Endodermal cell (in vitro differentiated cells): Measurements from ENCODE around the gene FAT1. TPM values are rescaled to one million over a fixed set of nuclear protein-coding genes. Genes with fewer than 3 reads are reported as not detected.

Experiments
- DNase-seq: peaks from one replicate; pipeline ENCODE4 v3.0.0-alpha.2; 2017
- H3K27ac ChIP-seq: 2 replicates; pipeline ENCODE4 v1.5.1; 2013; ENCODE audit warnings: mild to moderate bottlenecking, low read depth, low read length, moderate library complexity
- H3K27me3 ChIP-seq: 2 replicates; pipeline ENCODE4 v1.6.1; 2013; ENCODE audit warnings: mild to moderate bottlenecking, low read length, moderate library complexity; ENCODE audit not compliant: insufficient read depth, control insufficient read depth, poor library complexity, severe bottlenecking
- H3K36me3 ChIP-seq: 2 replicates; pipeline ENCODE4 v1.7.0; 2013; ENCODE audit warnings: mild to moderate bottlenecking, low read length, moderate library complexity; ENCODE audit not compliant: control insufficient read depth, insufficient read depth
- H3K4me1 ChIP-seq: one replicate; pipeline ENCODE4 v1.7.0; 2013; ENCODE audit warnings: low read length; ENCODE audit not compliant: control insufficient read depth, insufficient read depth
- H3K4me3 ChIP-seq: 2 replicates; pipeline ENCODE4 v1.5.1; 2013; ENCODE audit warnings: mild to moderate bottlenecking, low read length, moderate library complexity
- H3K9ac ChIP-seq: 2 replicates; pipeline ENCODE4 v1.6.1; 2013; ENCODE audit warnings: mild to moderate bottlenecking, low read length, moderate library complexity; ENCODE audit not compliant: poor library complexity, severe bottlenecking; ENCODE audit errors: extremely low read depth
- H3K9me3 ChIP-seq: 2 replicates; pipeline ENCODE4 v1.6.1; 2013; ENCODE audit warnings: mild to moderate bottlenecking, low read length, moderate library complexity; ENCODE audit not compliant: control insufficient read depth
- H3K27ac Mint-ChIP-seq: 2 replicates; pipeline ENCODE4 v1.8.0; 2020; ENCODE audit warnings: mixed read lengths
- H3K27me3 Mint-ChIP-seq: 2 replicates; pipeline ENCODE4 v1.8.0; 2021; ENCODE audit warnings: mild to moderate bottlenecking, mixed read lengths; ENCODE audit not compliant: insufficient read depth
- H3K36me3 Mint-ChIP-seq: 2 replicates; pipeline ENCODE4 v1.8.0; 2020; ENCODE audit warnings: low read depth, mixed read lengths
- H3K4me1 Mint-ChIP-seq: 2 replicates; pipeline ENCODE4 v1.8.0; 2020; ENCODE audit warnings: mixed read lengths
- H3K4me3 Mint-ChIP-seq: 2 replicates; pipeline ENCODE4 v1.8.0; 2020; ENCODE audit warnings: mild to moderate bottlenecking, moderate library complexity, mixed read lengths
- H3K9me3 Mint-ChIP-seq: 2 replicates; pipeline ENCODE4 v1.8.0; 2020; ENCODE audit warnings: mild to moderate bottlenecking, mixed read lengths
- CTCF ChIP-seq: fragments of 200-600 bp; sonication (generic); conservative IDR thresholded peaks from 2 replicates; pipeline ENCODE4 v1.5.0; 2021; ENCODE audit warnings: antibody characterized with exemption, mild to moderate bottlenecking
- WGBS, 2 experiments: methylation state at CpG; one replicate each; pipeline versions ENCODE4 v1.1.5 to v1.1.7; 2013; ENCODE audit warnings: missing lambda C conversion rate in 2 of 2, mixed read lengths in 1 of 2; ENCODE audit not compliant: insufficient coverage in 1 of 2, insufficient read length in 1 of 2; 5-methylcytosine and 5-hydroxymethylcytosine counted together
- total RNA-seq, 2 donors: library from RNA; stranded (reverse); fragmentation: NEBNext Ultra II Directional in 1 of 2; extraction: Animal tissue kit (Norgen Biotek cat#: 25700) in 1 of 2; gene quantifications; 2 replicates in 1 of 2; 3 replicates in 1 of 2; pipeline ENCODE4 v1.2.1, GENCODE V29; 2021

Gene FAT1
- total RNA-seq, 2 donors from 2014 or later = 66.6 to 77.8 TPM

- peaks cover 14% of the 10 kb centered on the region for H3K4me1 Mint-ChIP-seq
- H3K27me3 Mint-ChIP-seq = no peaks in the 10 kb centered on the region
- H3K4me3 Mint-ChIP-seq = no peak overlapping the region
- no peaks in the 10 kb centered on the region for H3K27me3 ChIP-seq
- no peak overlapping the region for H3K27ac Mint-ChIP-seq
- 67 to 78% methylated on average over 4 of the region's 4 CpGs for WGBS, 2 experiments
- H3K4me1 ChIP-seq = no peaks in the 10 kb centered on the region
- H3K36me3 Mint-ChIP-seq = peaks cover 8% of the 10 kb centered on the region
- peak overlapping the region; percentile 45 for H3K27ac ChIP-seq
- H3K36me3 ChIP-seq = peaks cover 15% of the 10 kb centered on the region
- DNase-seq = no peak
- H3K4me3 ChIP-seq = no peak overlapping the region
- TF ChIP-seq CTCF = no peak
- H3K9me3 Mint-ChIP-seq = no peaks in the 10 kb centered on the region
- no peak overlapping the region for H3K9ac ChIP-seq
- no peaks in the 10 kb centered on the region for H3K9me3 ChIP-seq
These were observed 65.9 kb downstream of the FAT1 start for GRCh38 chr4:186657764-186658163.

- 93% methylated on average over 2 to 3 of the region's 3 CpGs for WGBS, 2 experiments
- H3K9me3 Mint-ChIP-seq = no peaks in the 10 kb centered on the region
- Histone ChIP-seq H3K9me3 (no peaks in the 10 kb centered on the region), H3K4me3 (no peak overlapping the region), H3K36me3 (peaks cover 9% of the 10 kb centered on the region), H3K27ac (no peak overlapping the region), H3K9ac (no peak overlapping the region), H3K27me3 (no peaks in the 10 kb centered on the region), H3K4me1 (no peaks in the 10 kb centered on the region)
- H3K27me3 Mint-ChIP-seq = no peaks in the 10 kb centered on the region
- H3K27ac Mint-ChIP-seq = no peak overlapping the region
- DNase-seq = no peak
- H3K4me1 Mint-ChIP-seq = peaks cover 14% of the 10 kb centered on the region
- H3K4me3 Mint-ChIP-seq = no peak overlapping the region
- TF ChIP-seq CTCF = no peak
- H3K36me3 Mint-ChIP-seq = peaks cover 4% of the 10 kb centered on the region
These were observed 69.7 kb downstream of the FAT1 start for GRCh38 chr4:186653969-186654368.

GRCh38 chr4:186651624-186652023 lies 72.0 kb downstream of the FAT1 start:
- Histone ChIP-seq H3K4me1 (no peaks in the 10 kb centered on the region), H3K27me3 (no peaks in the 10 kb centered on the region), H3K9ac (no peak overlapping the region), H3K9me3 (no peaks in the 10 kb centered on the region), H3K36me3 (peaks cover 7% of the 10 kb centered on the region), H3K4me3 (no peak overlapping the region), H3K27ac (no peak overlapping the region)
- no peak for TF ChIP-seq CTCF
- no peak overlapping the region for H3K4me3 Mint-ChIP-seq
- no peak overlapping the region for H3K27ac Mint-ChIP-seq
- peaks cover 4% of the 10 kb centered on the region for H3K36me3 Mint-ChIP-seq
- no peak for DNase-seq
- no peaks in the 10 kb centered on the region for H3K27me3 Mint-ChIP-seq
- WGBS, 2 experiments = 97% methylated on average over 16 to 21 of the region's 21 CpGs
- H3K4me1 Mint-ChIP-seq = peaks cover 10% of the 10 kb centered on the region
- no peaks in the 10 kb centered on the region for H3K9me3 Mint-ChIP-seq
